VCaP (cell line): ENCODE measurements around the gene SPATA31E1.

Experiments
- H3K27ac ChIP-seq: fragments of 450-650 bp; 2 replicates; pipeline ENCODE4 v1.5.1; 2017
- CTCF ChIP-seq: fragments of 450-650 bp; conservative IDR thresholded peaks from 2 replicates; pipeline ENCODE4 v1.5.1; 2017; ENCODE audit warnings: mild to moderate bottlenecking, moderate library complexity

Gene SPATA31E1

GRCh38 chr9:87864915-87865314, 17.8 kb upstream of the SPATA31E1 start:
- no peak for TF ChIP-seq CTCF
- H3K27ac ChIP-seq, result no peak overlapping the region

- TF ChIP-seq CTCF, result no peak
- no peak overlapping the region for H3K27ac ChIP-seq
Observed at GRCh38 chr9:87865626-87866025, 17.1 kb upstream of the SPATA31E1 start.

GRCh38 chr9:87867391-87867790, 15.3 kb upstream of the SPATA31E1 start:
- no peak overlapping the region for H3K27ac ChIP-seq
- no peak for TF ChIP-seq CTCF

GRCh38 chr9:87868175-87868574, 14.5 kb upstream of the SPATA31E1 start:
- H3K27ac ChIP-seq, result no peak overlapping the region
- TF ChIP-seq CTCF, result no peak

- no peak for TF ChIP-seq CTCF
- no peak overlapping the region for H3K27ac ChIP-seq
Observed at GRCh38 chr9:87868635-87869034, 14.0 kb upstream of the SPATA31E1 start.

- no peak for TF ChIP-seq CTCF
Observed at GRCh38 chr9:87869082-87869481, 13.6 kb upstream of the SPATA31E1 start.

GRCh38 chr9:87871425-87872078, 11.1 kb upstream of the SPATA31E1 start:
- H3K27ac ChIP-seq, result no peak overlapping the region

More at GRCh38 chr9:87869082-87869481, 13.6 kb upstream of the SPATA31E1 start:
- no peak overlapping the region for H3K27ac ChIP-seq

More at GRCh38 chr9:87871425-87872078, 11.1 kb upstream of the SPATA31E1 start:
- TF ChIP-seq CTCF, result no peak
